ENCODE results near the gene PRLH.

Gene PRLH

GRCh38 chr2:237577956-237578870 lies 11.8 kb downstream of the PRLH start:
- Mint-ChIP-seq H3K27ac (no peak overlapping the region), H3K27me3 (ENCODE audit: low read depth) (no peaks in the 10 kb centered on the region), H3K4me3 (no peak overlapping the region), H3K36me3 (ENCODE audit: low read depth) (no peaks in the 10 kb centered on the region), H3K4me1 (ENCODE audit: low read depth) (peaks cover 3% of the 10 kb centered on the region), H3K9me3 (no peaks in the 10 kb centered on the region)

GRCh38 chr2:237581326-237581725 lies 15.0 kb downstream of the PRLH start:
- no peak overlapping the region for H3K27ac Mint-ChIP-seq
- H3K27me3 Mint-ChIP-seq (ENCODE audit: low read depth): no peaks in the 10 kb centered on the region
- H3K4me1 Mint-ChIP-seq (ENCODE audit: low read depth): peaks cover 3% of the 10 kb centered on the region
- H3K9me3 Mint-ChIP-seq: no peaks in the 10 kb centered on the region
- no peak overlapping the region for H3K4me3 Mint-ChIP-seq
- no peaks in the 10 kb centered on the region for H3K36me3 Mint-ChIP-seq (ENCODE audit: low read depth)

- Mint-ChIP-seq H3K9me3 (no peaks in the 10 kb centered on the region), H3K27me3 (ENCODE audit: low read depth) (peaks cover 3% of the 10 kb centered on the region), H3K27ac (no peak overlapping the region), H3K4me1 (ENCODE audit: low read depth) (peaks cover 3% of the 10 kb centered on the region), H3K36me3 (ENCODE audit: low read depth) (no peaks in the 10 kb centered on the region), H3K4me3 (no peak overlapping the region)
Measured at GRCh38 chr2:237581751-237582746, 15.7 kb downstream of the PRLH start.

- peaks cover 9% of the 10 kb centered on the region for H3K27me3 Mint-ChIP-seq (ENCODE audit: low read depth)
- H3K9me3 Mint-ChIP-seq: no peaks in the 10 kb centered on the region
- no peaks in the 10 kb centered on the region for H3K36me3 Mint-ChIP-seq (ENCODE audit: low read depth)
- H3K27ac Mint-ChIP-seq: no peak overlapping the region
- H3K4me3 Mint-ChIP-seq: no peak overlapping the region
- H3K4me1 Mint-ChIP-seq (ENCODE audit: low read depth): peaks cover 3% of the 10 kb centered on the region
Measured at GRCh38 chr2:237583385-237584295, 17.3 kb downstream of the PRLH start.

- Mint-ChIP-seq H3K4me3 (no peak overlapping the region), H3K27me3 (ENCODE audit: low read depth) (peaks cover 9% of the 10 kb centered on the region), H3K9me3 (no peaks in the 10 kb centered on the region), H3K36me3 (ENCODE audit: low read depth) (no peaks in the 10 kb centered on the region), H3K4me1 (ENCODE audit: low read depth) (peaks cover 3% of the 10 kb centered on the region), H3K27ac (no peak overlapping the region)
Measured at GRCh38 chr2:237585590-237586221, 19.3 kb downstream of the PRLH start.

- Mint-ChIP-seq H3K4me1 (ENCODE audit: low read depth) (peaks cover 10% of the 10 kb centered on the region), H3K9me3 (no peaks in the 10 kb centered on the region), H3K27me3 (ENCODE audit: low read depth) (peaks cover 9% of the 10 kb centered on the region), H3K4me3 (no peak overlapping the region), H3K27ac (no peak overlapping the region), H3K36me3 (ENCODE audit: low read depth) (no peaks in the 10 kb centered on the region)
Measured at GRCh38 chr2:237588044-237588696, 21.8 kb downstream of the PRLH start.

- no peaks in the 10 kb centered on the region for H3K9me3 Mint-ChIP-seq
- H3K27me3 Mint-ChIP-seq (ENCODE audit: low read depth): peaks cover 9% of the 10 kb centered on the region
- no peaks in the 10 kb centered on the region for H3K36me3 Mint-ChIP-seq (ENCODE audit: low read depth)
- H3K4me3 Mint-ChIP-seq: no peak within 1 kb of the TSS
- peaks cover 10% of the 10 kb centered on the region for H3K4me1 Mint-ChIP-seq (ENCODE audit: low read depth)
- H3K27ac Mint-ChIP-seq: no peak within 1 kb of the TSS
Measured at GRCh38 chr2:237590272-237591140, 24.1 kb downstream of the PRLH start, which contains the start of gene RAB17. Gene RAB17, minus strand, starts transcription at chr2:237590734. Its CDS starts 4,580 bp downstream, at chr2:237586154.

GRCh38 chr2:237591141-237591881 lies 24.9 kb downstream of the PRLH start:
- Mint-ChIP-seq H3K4me1 (ENCODE audit: low read depth) (peaks cover 10% of the 10 kb centered on the region), H3K27ac (no peak overlapping the region), H3K4me3 (no peak overlapping the region), H3K36me3 (ENCODE audit: low read depth) (no peaks in the 10 kb centered on the region), H3K27me3 (ENCODE audit: low read depth) (peaks cover 9% of the 10 kb centered on the region), H3K9me3 (no peaks in the 10 kb centered on the region)

GRCh38 chr2:237592425-237592980 lies 26.1 kb downstream of the PRLH start:
- no peaks in the 10 kb centered on the region for H3K36me3 Mint-ChIP-seq (ENCODE audit: low read depth)
- peaks cover 2% of the 10 kb centered on the region for H3K27me3 Mint-ChIP-seq (ENCODE audit: low read depth)
- H3K4me3 Mint-ChIP-seq: no peak overlapping the region
- H3K9me3 Mint-ChIP-seq: no peaks in the 10 kb centered on the region
- H3K27ac Mint-ChIP-seq: no peak overlapping the region
- peaks cover 11% of the 10 kb centered on the region for H3K4me1 Mint-ChIP-seq (ENCODE audit: low read depth)

- peaks cover 14% of the 10 kb centered on the region for H3K4me1 Mint-ChIP-seq (ENCODE audit: low read depth)
Measured at GRCh38 chr2:237593036-237593435, 26.7 kb downstream of the PRLH start.

GRCh38 chr2:237593596-237594320 lies 27.4 kb downstream of the PRLH start:
- Mint-ChIP-seq H3K4me3 (no peak overlapping the region), H3K4me1 (ENCODE audit: low read depth) (peaks cover 16% of the 10 kb centered on the region), H3K36me3 (ENCODE audit: low read depth) (no peaks in the 10 kb centered on the region), H3K27me3 (ENCODE audit: low read depth) (no peaks in the 10 kb centered on the region), H3K9me3 (no peaks in the 10 kb centered on the region), H3K27ac (no peak overlapping the region)

More at GRCh38 chr2:237593036-237593435, 26.7 kb downstream of the PRLH start:
- Mint-ChIP-seq H3K4me3 (no peak overlapping the region), H3K9me3 (no peaks in the 10 kb centered on the region), H3K27me3 (ENCODE audit: low read depth) (no peaks in the 10 kb centered on the region), H3K36me3 (ENCODE audit: low read depth) (no peaks in the 10 kb centered on the region), H3K27ac (no peak overlapping the region)
